ENCODE measurements around the gene EXOC6B.

EXOC6B gene

GRCh38 chr2:72289283-72289682 lies 536.5 kb downstream of the EXOC6B start:
- H3K27me3 Mint-ChIP-seq = no peaks in the 10 kb centered on the region
- H3K9me3 Mint-ChIP-seq = no peaks in the 10 kb centered on the region
- H3K27ac Mint-ChIP-seq = no peak overlapping the region
- no peak overlapping the region for H3K4me3 Mint-ChIP-seq
- peaks cover 4% of the 10 kb centered on the region for H3K36me3 Mint-ChIP-seq (ENCODE audit: low read depth)
- no peak for ATAC-seq
- H3K4me1 Mint-ChIP-seq = no peaks in the 10 kb centered on the region
- DNase-seq = no peak

GRCh38 chr2:72278046-72278445 lies 547.8 kb downstream of the EXOC6B start:
- no peaks in the 10 kb centered on the region for H3K9me3 Mint-ChIP-seq
- DNase-seq (no peak), ATAC-seq (peak; percentile 40)
- no peaks in the 10 kb centered on the region for H3K27me3 Mint-ChIP-seq
- peaks cover 1% of the 10 kb centered on the region for H3K36me3 Mint-ChIP-seq (ENCODE audit: low read depth)
- no peak overlapping the region for H3K27ac Mint-ChIP-seq
- no peaks in the 10 kb centered on the region for H3K4me1 Mint-ChIP-seq
- no peak overlapping the region for H3K4me3 Mint-ChIP-seq

- Mint-ChIP-seq H3K4me1 (no peaks in the 10 kb centered on the region), H3K4me3 (no peak overlapping the region), H3K9me3 (no peaks in the 10 kb centered on the region), H3K36me3 (ENCODE audit: low read depth) (peaks cover 1% of the 10 kb centered on the region), H3K27ac (no peak overlapping the region), H3K27me3 (no peaks in the 10 kb centered on the region)
- ATAC-seq = no peak
- DNase-seq = no peak
These were observed 549.0 kb downstream of the EXOC6B start for GRCh38 chr2:72276876-72277275.

- Mint-ChIP-seq H3K4me3 (no peak overlapping the region), H3K27me3 (no peaks in the 10 kb centered on the region), H3K36me3 (ENCODE audit: low read depth) (peaks cover 1% of the 10 kb centered on the region), H3K27ac (no peak overlapping the region), H3K9me3 (no peaks in the 10 kb centered on the region), H3K4me1 (no peaks in the 10 kb centered on the region)
- DNase-seq = no peak
- no peak for ATAC-seq
These were observed 549.5 kb downstream of the EXOC6B start for GRCh38 chr2:72276356-72276755.

- ATAC-seq = no peak
These were observed 550.7 kb downstream of the EXOC6B start for GRCh38 chr2:72275084-72275483.

GRCh38 chr2:72274380-72274797 lies 551.4 kb downstream of the EXOC6B start:
- no peaks in the 10 kb centered on the region for H3K36me3 Mint-ChIP-seq (ENCODE audit: low read depth)
- H3K4me3 Mint-ChIP-seq = no peak overlapping the region
- ATAC-seq (no peak), DNase-seq (no peak)
- H3K9me3 Mint-ChIP-seq = no peaks in the 10 kb centered on the region
- H3K4me1 Mint-ChIP-seq = no peaks in the 10 kb centered on the region
- H3K27me3 Mint-ChIP-seq = no peaks in the 10 kb centered on the region
- no peak overlapping the region for H3K27ac Mint-ChIP-seq

More at GRCh38 chr2:72275084-72275483, 550.7 kb downstream of the EXOC6B start:
- H3K9me3 Mint-ChIP-seq = no peaks in the 10 kb centered on the region
- H3K4me3 Mint-ChIP-seq = no peak overlapping the region
- no peaks in the 10 kb centered on the region for H3K27me3 Mint-ChIP-seq
- no peaks in the 10 kb centered on the region for H3K4me1 Mint-ChIP-seq
- DNase-seq = no peak
- peaks cover 1% of the 10 kb centered on the region for H3K36me3 Mint-ChIP-seq (ENCODE audit: low read depth)
- H3K27ac Mint-ChIP-seq = no peak overlapping the region

GRCh38 chr2:72273384-72273783 lies 552.4 kb downstream of the EXOC6B start:
- H3K4me1 Mint-ChIP-seq = no peaks in the 10 kb centered on the region
- no peak overlapping the region for H3K4me3 Mint-ChIP-seq
- ATAC-seq (no peak), DNase-seq (no peak)
- H3K9me3 Mint-ChIP-seq = no peaks in the 10 kb centered on the region
- no peaks in the 10 kb centered on the region for H3K36me3 Mint-ChIP-seq (ENCODE audit: low read depth)
- H3K27me3 Mint-ChIP-seq = no peaks in the 10 kb centered on the region
- H3K27ac Mint-ChIP-seq = no peak overlapping the region

GRCh38 chr2:72271766-72272641 lies 553.8 kb downstream of the EXOC6B start:
- H3K27ac Mint-ChIP-seq = no peak overlapping the region
- H3K9me3 Mint-ChIP-seq = no peaks in the 10 kb centered on the region
- no peak overlapping the region for H3K4me3 Mint-ChIP-seq
- no peaks in the 10 kb centered on the region for H3K4me1 Mint-ChIP-seq
- no peaks in the 10 kb centered on the region for H3K27me3 Mint-ChIP-seq
- DNase-seq (no peak), ATAC-seq (no peak)
- H3K36me3 Mint-ChIP-seq (ENCODE audit: low read depth) = no peaks in the 10 kb centered on the region

GRCh38 chr2:72271276-72271614 lies 554.6 kb downstream of the EXOC6B start:
- Mint-ChIP-seq H3K4me3 (no peak overlapping the region), H3K4me1 (no peaks in the 10 kb centered on the region), H3K27ac (no peak overlapping the region), H3K9me3 (no peaks in the 10 kb centered on the region), H3K27me3 (no peaks in the 10 kb centered on the region), H3K36me3 (ENCODE audit: low read depth) (no peaks in the 10 kb centered on the region)
- ATAC-seq (no peak), DNase-seq (no peak)

- no peaks in the 10 kb centered on the region for H3K36me3 Mint-ChIP-seq (ENCODE audit: low read depth)
- no peaks in the 10 kb centered on the region for H3K27me3 Mint-ChIP-seq
- ATAC-seq (no peak), DNase-seq (no peak)
- H3K4me3 Mint-ChIP-seq = no peak overlapping the region
- H3K9me3 Mint-ChIP-seq = no peaks in the 10 kb centered on the region
- H3K27ac Mint-ChIP-seq = no peak overlapping the region
- no peaks in the 10 kb centered on the region for H3K4me1 Mint-ChIP-seq
These were observed 555.1 kb downstream of the EXOC6B start for GRCh38 chr2:72270556-72271275.

- H3K4me1 Mint-ChIP-seq = no peaks in the 10 kb centered on the region
- no peak overlapping the region for H3K27ac Mint-ChIP-seq
These were observed 562.1 kb downstream of the EXOC6B start for GRCh38 chr2:72263776-72264060.

GRCh38 chr2:72263043-72263775 lies 562.6 kb downstream of the EXOC6B start:
- H3K4me3 Mint-ChIP-seq = no peak overlapping the region
- no peak overlapping the region for H3K27ac Mint-ChIP-seq
- H3K27me3 Mint-ChIP-seq = no peaks in the 10 kb centered on the region
- no peaks in the 10 kb centered on the region for H3K4me1 Mint-ChIP-seq
- DNase-seq (no peak), ATAC-seq (no peak)
- no peaks in the 10 kb centered on the region for H3K36me3 Mint-ChIP-seq (ENCODE audit: low read depth)
- H3K9me3 Mint-ChIP-seq = peaks cover 6% of the 10 kb centered on the region

More at GRCh38 chr2:72263776-72264060, 562.1 kb downstream of the EXOC6B start:
- no peak overlapping the region for H3K4me3 Mint-ChIP-seq
- peaks cover 6% of the 10 kb centered on the region for H3K9me3 Mint-ChIP-seq
- DNase-seq (no peak), ATAC-seq (no peak)
- H3K36me3 Mint-ChIP-seq (ENCODE audit: low read depth) = no peaks in the 10 kb centered on the region
- no peaks in the 10 kb centered on the region for H3K27me3 Mint-ChIP-seq

- ATAC-seq (no peak), DNase-seq (no peak)
- no peaks in the 10 kb centered on the region for H3K36me3 Mint-ChIP-seq (ENCODE audit: low read depth)
- peaks cover 10% of the 10 kb centered on the region for H3K9me3 Mint-ChIP-seq
- H3K4me3 Mint-ChIP-seq = no peak overlapping the region
- no peaks in the 10 kb centered on the region for H3K27me3 Mint-ChIP-seq
- H3K27ac Mint-ChIP-seq = no peak overlapping the region
- H3K4me1 Mint-ChIP-seq = no peaks in the 10 kb centered on the region
These were observed 564.8 kb downstream of the EXOC6B start for GRCh38 chr2:72261076-72261475.

- H3K36me3 Mint-ChIP-seq (ENCODE audit: low read depth) = peaks cover 3% of the 10 kb centered on the region
- H3K4me1 Mint-ChIP-seq = no peaks in the 10 kb centered on the region
- no peaks in the 10 kb centered on the region for H3K27me3 Mint-ChIP-seq
- H3K9me3 Mint-ChIP-seq = peaks cover 9% of the 10 kb centered on the region
- DNase-seq (no peak), ATAC-seq (no peak)
- no peak overlapping the region for H3K4me3 Mint-ChIP-seq
- no peak overlapping the region for H3K27ac Mint-ChIP-seq
These were observed 570.3 kb downstream of the EXOC6B start for GRCh38 chr2:72255540-72255939.

Data from activated naive CD8-positive, alpha-beta T cell treated with anti-CD3 and anti-CD28 coated beads, Interleukin-2, amount 50 U/mL, for 24 hours (primary cell).